Endothelial cell of umbilical vein (primary cell): ENCODE measurements around the gene MYH15.

Source experiments
- EZH2 ChIP-seq: IDR thresholded peaks from 2 replicates; pipeline ENCODE4 v1.6.1; 2012; ENCODE audit warnings: borderline replicate concordance, low read depth, mild to moderate bottlenecking, moderate library complexity, low read length, inconsistent platforms; ENCODE audit not compliant: severe bottlenecking
- POLR2A ChIP-seq: IDR thresholded peaks from 2 replicates; pipeline ENCODE4 v1.6.1; 2012; ENCODE audit warnings: low read depth, mild to moderate bottlenecking, control low read depth, low read length
- POLR2AphosphoS5 ChIP-seq: IDR thresholded peaks from 2 replicates; pipeline ENCODE4 v1.6.1; 2012; ENCODE audit warnings: low read depth, mild to moderate bottlenecking, control low read depth, low read length, moderate library complexity; ENCODE audit not compliant: insufficient read depth
- TF ChIP-seq, protein P1 (sequence below), 2 donors: IDR thresholded peaks; 1 replicate in 1 of 2; 2 replicates in 1 of 2; pipeline ENCODE4 v1.5.1; 2011; ENCODE audit warnings: low read length in 2 of 2, mild to moderate bottlenecking in 2 of 2, moderate library complexity in 2 of 2, control low read depth in 1 of 2, inconsistent platforms in 1 of 2, low read depth in 1 of 2; ENCODE audit not compliant: insufficient read depth in 1 of 2; ENCODE audit errors: extremely low read depth in 1 of 2
- TF ChIP-seq, protein P2 (sequence below): IDR thresholded peaks from 2 replicates; pipeline ENCODE4 v1.6.1; 2011; ENCODE audit not compliant: insufficient read depth, insufficient read length

DNA sequence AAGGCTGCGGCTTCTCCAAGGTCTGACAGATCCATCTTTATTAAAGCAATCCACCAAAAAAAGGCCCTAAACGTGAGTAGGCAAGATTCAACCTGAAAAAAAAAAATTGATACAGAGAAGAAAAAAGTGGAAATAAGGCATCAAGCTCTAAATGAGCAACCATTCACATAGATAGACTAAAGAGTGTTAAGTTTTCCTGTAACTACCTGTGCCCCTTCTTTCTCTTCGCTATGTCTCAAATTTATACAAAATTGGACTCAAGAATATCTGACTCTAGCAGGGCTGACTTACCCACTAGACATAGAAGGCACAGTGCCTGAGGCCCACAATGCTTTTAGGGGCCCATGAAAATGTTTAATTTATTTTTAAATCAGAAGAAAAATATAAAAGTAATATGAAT is at the start of gene MYH15:
- TF ChIP-seq, protein P1, sequence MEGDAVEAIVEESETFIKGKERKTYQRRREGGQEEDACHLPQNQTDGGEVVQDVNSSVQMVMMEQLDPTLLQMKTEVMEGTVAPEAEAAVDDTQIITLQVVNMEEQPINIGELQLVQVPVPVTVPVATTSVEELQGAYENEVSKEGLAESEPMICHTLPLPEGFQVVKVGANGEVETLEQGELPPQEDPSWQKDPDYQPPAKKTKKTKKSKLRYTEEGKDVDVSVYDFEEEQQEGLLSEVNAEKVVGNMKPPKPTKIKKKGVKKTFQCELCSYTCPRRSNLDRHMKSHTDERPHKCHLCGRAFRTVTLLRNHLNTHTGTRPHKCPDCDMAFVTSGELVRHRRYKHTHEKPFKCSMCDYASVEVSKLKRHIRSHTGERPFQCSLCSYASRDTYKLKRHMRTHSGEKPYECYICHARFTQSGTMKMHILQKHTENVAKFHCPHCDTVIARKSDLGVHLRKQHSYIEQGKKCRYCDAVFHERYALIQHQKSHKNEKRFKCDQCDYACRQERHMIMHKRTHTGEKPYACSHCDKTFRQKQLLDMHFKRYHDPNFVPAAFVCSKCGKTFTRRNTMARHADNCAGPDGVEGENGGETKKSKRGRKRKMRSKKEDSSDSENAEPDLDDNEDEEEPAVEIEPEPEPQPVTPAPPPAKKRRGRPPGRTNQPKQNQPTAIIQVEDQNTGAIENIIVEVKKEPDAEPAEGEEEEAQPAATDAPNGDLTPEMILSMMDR (IDR thresholded peaks at IDR 0.05; ENCODE audit: extremely low read depth in 1 of 2, insufficient read depth in 1 of 2, low read depth in 1 of 2, low read length in 2 of 2) = no peak
- no peak for TF ChIP-seq POLR2A
- TF ChIP-seq POLR2AphosphoS5 = no peak
- no peak for TF ChIP-seq EZH2
- TF ChIP-seq, protein P2, sequence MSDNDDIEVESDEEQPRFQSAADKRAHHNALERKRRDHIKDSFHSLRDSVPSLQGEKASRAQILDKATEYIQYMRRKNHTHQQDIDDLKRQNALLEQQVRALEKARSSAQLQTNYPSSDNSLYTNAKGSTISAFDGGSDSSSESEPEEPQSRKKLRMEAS = no peak
